ENCODE results near the gene WDR1.

The WDR1 gene

DNA sequence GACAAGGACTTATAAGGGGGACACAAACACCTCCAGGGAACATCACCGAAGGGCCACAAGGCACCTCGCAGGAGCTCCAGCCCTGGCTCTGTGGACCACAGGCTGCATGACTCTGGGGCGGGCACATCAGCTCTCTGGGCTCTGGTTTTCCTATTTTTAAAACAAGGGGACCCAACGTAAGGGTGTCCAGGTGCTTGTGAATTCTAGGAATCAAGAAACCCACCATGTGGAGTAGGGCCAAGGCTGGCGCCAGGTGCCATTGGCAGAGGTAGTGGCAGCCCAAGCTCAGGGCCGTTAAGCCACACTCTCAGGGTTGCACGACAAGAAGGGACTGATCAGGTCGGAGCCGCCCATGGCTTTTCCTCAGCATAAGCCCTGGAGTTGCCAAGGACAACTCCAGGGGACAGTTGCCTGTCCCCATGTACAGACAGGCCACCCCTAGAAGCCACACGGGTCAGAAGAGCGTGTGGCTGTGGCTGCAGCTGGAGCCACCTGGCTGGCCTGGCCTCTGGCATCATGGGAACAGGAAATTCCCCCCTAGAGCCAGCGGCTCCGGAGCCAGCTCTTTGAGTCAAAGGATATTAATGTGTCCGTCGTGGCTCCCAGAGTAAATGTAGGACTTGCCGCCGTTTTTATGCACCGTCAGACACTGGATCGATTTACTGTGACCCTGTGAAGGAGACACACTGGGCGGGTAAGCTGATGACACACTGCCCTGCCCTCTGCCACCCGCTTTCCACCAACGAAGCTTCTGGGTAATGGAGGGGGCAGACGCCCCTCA, 32.5 kb downstream of the WDR1 start:
- DNase-seq, result no peak

DNA sequence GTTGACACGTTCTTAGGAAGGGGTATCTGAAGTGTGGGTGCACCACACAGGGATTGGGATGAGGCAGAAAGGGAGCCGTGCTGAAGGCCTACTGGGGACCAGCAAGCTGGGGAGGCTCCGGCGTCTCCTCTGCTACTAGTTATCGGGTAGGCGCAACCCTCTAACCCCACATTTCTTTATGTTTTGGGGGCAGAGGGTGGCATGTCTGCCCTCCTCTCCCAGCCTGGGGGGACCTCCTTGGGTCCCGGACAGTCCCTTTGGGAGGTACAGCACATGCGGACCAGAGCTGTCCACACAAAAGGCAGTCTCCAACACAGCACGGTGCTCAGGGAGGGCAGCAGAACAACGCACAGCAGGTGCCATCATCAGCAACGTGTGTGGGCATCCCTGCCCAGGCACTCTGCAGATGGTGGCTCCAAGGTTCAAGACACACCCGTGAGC, 33.2 kb downstream of the WDR1 start:
- DNase-seq, result no peak

- DNase-seq, result no peak
These were observed 33.9 kb downstream of the WDR1 start for GRCh38 chr4:10082459-10083272.

DNA sequence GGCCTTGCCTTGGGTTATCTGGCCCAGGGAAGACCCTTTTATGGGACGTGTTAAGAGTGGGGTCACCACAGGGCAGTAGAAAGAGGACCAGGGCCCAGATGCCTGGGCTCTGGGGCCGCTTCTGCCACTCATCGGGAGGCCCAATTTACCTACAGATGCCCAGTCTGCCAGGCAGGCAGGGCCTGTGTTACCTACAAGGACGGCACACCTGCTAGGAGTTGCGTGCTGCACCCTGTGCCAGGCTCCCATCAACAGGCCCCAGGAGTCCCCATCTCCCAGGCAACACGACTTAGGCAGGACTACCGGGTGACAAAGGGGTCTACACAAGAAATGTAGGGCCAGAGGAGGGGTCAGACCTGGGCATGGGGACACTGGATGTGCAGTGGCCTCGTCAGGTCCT, 34.6 kb downstream of the WDR1 start:
- no peak for DNase-seq

GRCh38 chr4:10081218-10081606, 35.4 kb downstream of the WDR1 start:
- no peak for DNase-seq

- no peak for DNase-seq
These were observed 35.9 kb downstream of the WDR1 start for GRCh38 chr4:10080589-10081217.

DNA sequence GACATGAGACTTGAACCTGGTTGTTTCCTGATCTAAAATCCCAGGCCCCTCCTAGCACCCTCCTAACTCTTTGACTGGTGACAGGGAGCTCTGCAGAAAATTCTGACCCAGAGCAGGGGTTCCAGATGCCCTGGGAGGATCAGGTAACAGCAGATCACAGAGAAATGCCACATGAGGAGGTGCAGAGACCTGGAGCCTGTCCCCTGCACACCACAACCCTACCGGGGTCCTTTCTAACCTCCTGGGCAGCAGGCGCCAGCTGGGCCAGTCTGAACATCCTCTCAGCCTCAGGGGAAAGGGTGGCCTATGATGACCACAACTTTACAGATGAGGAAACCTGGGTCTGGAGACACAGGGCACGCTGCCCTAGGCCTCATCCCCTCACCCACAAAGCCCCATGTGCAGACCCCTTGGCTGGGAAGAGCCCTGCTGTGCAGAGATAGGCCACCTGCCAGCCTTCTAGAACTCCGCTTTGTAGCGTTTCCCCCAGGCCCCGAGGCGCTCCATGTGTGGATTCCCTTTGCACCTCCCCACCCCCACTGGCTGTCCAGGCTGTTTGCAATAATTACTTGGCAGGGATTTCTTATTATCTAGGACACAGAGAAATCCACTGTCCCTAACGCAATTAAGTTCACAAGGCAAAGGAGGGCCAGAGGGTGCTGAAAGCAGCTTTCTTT, 36.5 kb downstream of the WDR1 start:
- DNase-seq, result no peak

- DNase-seq, result no peak
These were observed 37.3 kb downstream of the WDR1 start for GRCh38 chr4:10079256-10079655.

DNA sequence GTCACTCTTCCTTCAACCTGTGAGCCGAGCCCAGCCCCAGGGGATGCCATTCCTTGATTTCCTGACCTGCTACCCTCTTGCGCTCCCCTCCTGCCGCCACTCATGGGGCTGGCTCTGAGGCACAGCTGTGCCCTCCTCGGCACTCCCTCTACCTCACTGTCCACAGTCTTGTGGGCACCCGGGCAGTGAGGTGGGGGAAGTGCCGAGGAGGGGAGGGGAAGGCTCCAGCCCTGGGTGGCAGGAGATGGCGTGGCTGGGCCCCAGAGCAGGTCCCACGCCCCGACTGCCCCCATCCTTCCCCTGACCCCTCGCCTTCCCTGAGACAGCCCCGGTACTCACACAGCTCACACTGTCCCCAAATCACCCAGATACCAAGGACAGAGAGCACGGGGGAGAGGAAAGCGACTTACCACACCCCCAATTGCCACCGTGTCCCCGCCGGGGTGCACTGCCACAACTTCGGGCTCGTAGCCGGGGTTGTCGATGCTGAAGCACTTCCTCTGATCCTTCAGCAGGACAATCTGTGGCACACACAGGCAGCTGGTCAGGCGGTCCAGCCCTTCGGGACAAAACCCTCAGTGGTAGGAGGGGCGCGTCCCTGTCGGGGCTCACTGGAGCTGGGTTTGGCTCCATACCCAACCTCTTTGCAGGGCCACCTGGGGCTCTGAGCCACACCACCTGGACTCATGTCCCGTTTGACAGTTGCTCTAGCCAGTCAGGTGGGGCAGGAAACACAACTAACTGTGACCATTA, 37.9 kb downstream of the WDR1 start:
- DNase-seq, result no peak

- no peak for DNase-seq
These were observed 38.9 kb downstream of the WDR1 start for GRCh38 chr4:10077483-10078335.

DNA sequence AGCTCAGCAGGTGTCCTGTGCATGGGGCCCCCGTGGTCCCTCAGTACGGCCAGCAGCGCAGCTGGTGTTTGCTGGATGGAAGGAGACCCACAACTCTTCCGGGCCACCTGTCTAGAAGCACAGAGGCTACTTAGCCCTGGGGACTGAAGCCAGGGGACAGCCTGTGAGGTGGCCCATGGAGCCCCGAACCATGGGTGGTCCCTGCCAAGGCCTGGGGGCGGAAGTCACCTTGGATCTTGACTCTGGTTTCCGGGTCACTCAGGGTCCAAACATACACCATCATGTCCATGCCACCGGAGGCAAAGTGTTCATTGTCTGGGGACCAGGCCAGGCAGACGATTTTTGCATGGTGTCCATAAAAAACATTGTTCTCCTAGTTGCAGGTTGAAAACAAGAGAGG, 39.5 kb downstream of the WDR1 start:
- DNase-seq, result no peak

DNA sequence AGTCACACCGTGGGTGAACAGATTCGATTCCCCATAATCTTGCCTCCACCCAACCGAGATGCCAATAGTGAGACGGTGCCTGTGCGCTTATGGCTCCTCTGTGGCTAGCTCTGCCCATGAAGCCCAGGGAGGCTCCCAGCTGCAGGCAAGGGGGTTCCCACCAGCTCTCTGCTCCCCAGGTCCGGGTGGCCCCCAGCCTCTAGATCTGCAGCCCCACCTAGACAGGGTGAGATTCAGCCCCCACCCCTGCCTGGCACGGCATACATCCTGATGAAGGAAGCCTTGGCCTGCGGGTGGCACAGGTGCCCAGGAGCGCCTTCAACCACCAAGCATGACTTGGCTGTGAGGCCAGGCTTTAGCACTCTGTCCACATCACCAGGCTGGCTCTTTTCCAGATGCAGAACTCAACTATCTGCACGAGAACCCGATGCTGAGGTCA, 40.6 kb downstream of the WDR1 start:
- no peak for DNase-seq

GRCh38 chr4:10075158-10075863, 41.3 kb downstream of the WDR1 start:
- no peak for DNase-seq

DNA sequence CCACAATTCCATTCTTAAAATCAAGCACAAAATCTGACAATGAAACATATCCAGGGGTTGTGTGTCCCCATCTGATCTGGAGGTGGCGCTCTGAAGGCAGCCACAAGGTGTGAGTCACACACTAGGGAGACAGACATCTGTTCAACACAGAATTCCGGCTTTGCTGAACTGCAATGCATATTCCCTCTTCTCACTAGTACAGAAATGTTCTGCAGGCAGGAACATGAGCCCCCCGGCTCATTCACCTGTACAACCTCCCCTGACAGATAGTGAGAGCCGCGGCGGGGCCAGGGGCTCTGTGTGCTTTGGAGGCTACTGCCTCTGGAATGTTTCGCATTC, 41.9 kb downstream of the WDR1 start:
- DNase-seq, result peak; percentile 7

DNA sequence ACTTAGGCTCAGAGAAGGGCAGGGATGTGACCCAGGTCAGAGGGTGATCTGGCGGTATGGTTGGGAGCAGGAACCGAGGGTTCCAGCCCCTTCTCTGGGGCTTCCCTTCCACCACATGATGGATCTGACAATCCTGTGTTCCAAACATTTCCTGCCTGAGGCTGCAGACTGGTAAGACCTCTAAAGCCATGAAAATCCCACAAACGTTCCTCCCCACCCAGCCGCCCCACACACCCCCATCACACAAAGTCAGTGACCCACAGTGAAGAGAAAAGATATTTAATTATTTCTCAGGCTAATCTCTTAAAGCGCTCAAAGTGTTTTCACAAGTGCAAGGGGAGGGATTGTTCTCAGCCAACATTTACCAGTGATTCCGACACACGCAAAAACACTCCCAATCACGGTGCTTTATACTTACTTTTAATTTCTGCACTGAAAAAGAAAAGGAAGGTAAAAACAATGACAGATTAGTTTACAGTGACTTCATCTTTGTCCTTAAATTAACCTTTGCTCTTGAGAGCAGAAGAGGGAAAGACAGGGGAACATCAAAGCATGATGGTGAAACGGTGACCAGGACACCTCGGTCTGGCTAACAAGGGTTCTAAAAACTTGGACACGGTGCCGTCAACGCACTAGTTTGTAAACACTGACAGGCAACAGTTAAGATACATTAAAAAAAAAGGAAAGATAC, 42.4 kb downstream of the WDR1 start:
- DNase-seq, result no peak

DNA sequence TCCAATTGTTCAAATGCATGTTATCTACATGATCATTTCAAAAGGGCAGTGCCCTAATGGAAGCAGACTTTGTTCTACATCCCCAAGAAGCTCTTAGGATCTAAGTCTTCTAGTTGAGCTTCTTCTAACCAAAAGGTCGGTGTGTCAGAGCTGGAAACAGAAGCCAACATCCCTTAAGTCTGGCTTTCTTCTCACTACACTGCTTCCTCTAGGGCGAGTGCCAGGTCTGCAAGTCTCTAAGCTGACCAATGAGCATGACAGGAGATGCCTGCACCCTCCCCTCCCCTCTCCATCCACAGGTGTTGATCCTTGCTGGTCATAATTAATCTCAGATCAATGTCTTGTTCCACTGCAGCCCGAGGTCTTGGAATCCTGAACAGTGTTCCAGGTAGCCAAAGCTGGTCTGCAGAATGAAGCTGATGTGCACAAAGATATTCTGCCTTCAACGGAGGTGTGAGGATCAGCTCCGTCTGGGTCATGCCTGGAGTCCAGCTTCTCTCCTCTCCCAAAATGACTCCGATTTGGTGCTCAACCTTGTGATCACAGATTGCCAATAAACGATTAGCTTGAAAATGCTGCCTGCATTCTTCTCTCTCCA, 44.1 kb downstream of the WDR1 start:
- DNase-seq, result no peak

GRCh38 chr4:10069075-10069642, 47.4 kb downstream of the WDR1 start:
- no peak for DNase-seq

GRCh38 chr4:10066670-10067651, 49.6 kb downstream of the WDR1 start:
- DNase-seq, result no peak
